ENCODE measurements around the gene RXFP4. TPM values are rescaled to one million over a fixed set of nuclear protein-coding genes. Genes with fewer than 3 reads are reported as not detected.
A peak's percentile ranks its signal among the peaks of the same experiment; 100 is the strongest.
"Not testable (repeated sequence)": the region's sequence is repeated elsewhere in the genome, so short reads cannot be mapped to it uniquely, and the experiment has no call there.

Gene RXFP4
- not detected for total RNA-seq

- ATAC-seq (replicated peaks): no peak
- Mint-ChIP-seq H3K36me3 (ENCODE audit: low read depth) (peaks cover 10% of the 10 kb centered on the region), H3K4me3 (peak within 1 kb of the TSS; percentile 27), H3K27ac (peak within 1 kb of the TSS; percentile 83), H3K4me1 (peaks cover 34% of the 10 kb centered on the region), H3K9me3 (no peaks in the 10 kb centered on the region), H3K27me3 (no peaks in the 10 kb centered on the region)
Observed at GRCh38 chr1:155940993-155941844, at the start of gene RXFP4. RXFP4 (plus strand) TSS chr1:155941638; CDS start chr1:155941710, 72 bp downstream.

GRCh38 chr1:155892796-155893195 lies 48.6 kb upstream of the RXFP4 start:
- Mint-ChIP-seq H3K27ac (peak overlapping the region; percentile 89), H3K36me3 (ENCODE audit: low read depth) (peaks cover 29% of the 10 kb centered on the region), H3K9me3 (no peaks in the 10 kb centered on the region), H3K4me3 (peak overlapping the region; percentile 61), H3K27me3 (no peaks in the 10 kb centered on the region), H3K4me1 (peaks cover 7% of the 10 kb centered on the region)
- ATAC-seq (replicated peaks): no peak

GRCh38 chr1:155893389-155894142 lies 47.9 kb upstream of the RXFP4 start:
- H3K4me3 Mint-ChIP-seq: peak overlapping the region; percentile 61
- no peaks in the 10 kb centered on the region for H3K9me3 Mint-ChIP-seq
- peak overlapping the region; percentile 89 for H3K27ac Mint-ChIP-seq
- ATAC-seq (replicated peaks): peak; percentile 94
- H3K4me1 Mint-ChIP-seq: peaks cover 7% of the 10 kb centered on the region
- peaks cover 34% of the 10 kb centered on the region for H3K36me3 Mint-ChIP-seq (ENCODE audit: low read depth)
- no peaks in the 10 kb centered on the region for H3K27me3 Mint-ChIP-seq

DNA sequence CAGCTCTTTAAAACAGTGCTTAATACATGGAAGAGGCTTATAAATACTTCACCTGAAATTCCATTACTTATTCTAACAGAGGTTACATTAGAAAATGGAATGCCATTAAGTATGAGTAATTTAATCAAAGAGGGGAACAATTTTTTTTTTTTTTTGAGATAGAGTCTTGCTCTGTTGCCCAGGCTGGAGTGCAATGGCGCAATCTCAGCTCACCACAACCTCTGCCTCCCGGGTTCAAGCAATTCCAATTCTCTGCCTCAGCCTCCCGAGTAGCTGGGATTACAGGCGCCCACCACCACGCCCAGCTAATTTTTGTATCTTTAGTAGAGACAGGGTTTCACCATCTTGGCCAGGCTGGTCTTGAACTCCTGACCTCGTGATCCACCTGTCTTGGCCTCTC lies 45.8 kb upstream of the RXFP4 start:
- H3K27me3 Mint-ChIP-seq; H3K9me3 Mint-ChIP-seq; H3K4me3 Mint-ChIP-seq; H3K27ac Mint-ChIP-seq; H3K4me1 Mint-ChIP-seq; ATAC-seq (replicated peaks): not testable (repeated sequence)
- H3K36me3 Mint-ChIP-seq (ENCODE audit: low read depth): peaks cover 54% of the 10 kb centered on the region

- not testable (repeated sequence) for H3K27me3 Mint-ChIP-seq; H3K9me3 Mint-ChIP-seq; H3K27ac Mint-ChIP-seq; H3K4me1 Mint-ChIP-seq; H3K4me3 Mint-ChIP-seq; ATAC-seq (replicated peaks)
- peaks cover 63% of the 10 kb centered on the region for H3K36me3 Mint-ChIP-seq (ENCODE audit: low read depth)
Observed at GRCh38 chr1:155896476-155896875, 45.0 kb upstream of the RXFP4 start.

DNA sequence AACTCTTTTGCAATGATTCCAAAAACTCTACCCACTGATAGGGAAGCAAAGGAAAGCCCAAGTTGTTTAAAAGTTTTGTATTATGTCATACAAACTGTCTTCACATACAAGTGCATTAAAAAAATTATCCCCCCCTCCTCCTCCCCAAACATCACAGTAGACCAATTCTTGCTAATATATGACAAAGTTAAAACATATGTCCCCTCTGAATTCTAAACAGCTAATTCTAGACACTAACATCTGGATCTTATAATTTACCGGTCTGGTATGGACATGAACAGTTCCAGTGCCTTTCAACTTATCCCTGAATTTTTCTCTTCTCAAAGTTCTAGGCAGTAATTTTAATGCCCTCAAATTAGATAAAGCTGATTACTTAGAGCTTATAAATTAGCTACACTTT lies 43.7 kb upstream of the RXFP4 start:
- Mint-ChIP-seq H3K4me1 (peaks cover 7% of the 10 kb centered on the region), H3K9me3 (no peaks in the 10 kb centered on the region), H3K27me3 (no peaks in the 10 kb centered on the region), H3K27ac (no peak overlapping the region), H3K36me3 (ENCODE audit: low read depth) (peaks cover 75% of the 10 kb centered on the region), H3K4me3 (no peak overlapping the region)
- ATAC-seq (replicated peaks): no peak

DNA sequence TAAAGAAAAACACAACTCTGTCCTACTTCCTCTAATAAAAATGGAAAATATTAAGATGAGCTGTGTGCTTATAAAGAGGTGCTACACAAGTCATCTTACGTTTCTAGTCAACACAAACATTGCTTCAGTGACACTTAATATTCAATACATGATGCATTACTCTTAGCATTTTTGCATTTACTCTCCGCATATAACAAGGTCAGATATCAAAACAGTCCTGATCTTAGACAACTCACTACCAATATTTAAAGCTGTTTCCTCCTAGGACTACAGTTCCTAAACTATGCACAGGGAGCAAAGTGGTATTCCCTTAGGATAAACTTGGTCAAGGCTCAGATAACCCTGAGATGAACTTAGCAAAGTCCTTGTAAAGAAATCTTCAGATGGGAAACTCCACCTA lies 42.5 kb upstream of the RXFP4 start:
- ATAC-seq (replicated peaks): no peak
- Mint-ChIP-seq H3K4me1 (no peaks in the 10 kb centered on the region), H3K27ac (no peak overlapping the region), H3K27me3 (no peaks in the 10 kb centered on the region), H3K36me3 (ENCODE audit: low read depth) (peaks cover 87% of the 10 kb centered on the region), H3K9me3 (no peaks in the 10 kb centered on the region), H3K4me3 (no peak overlapping the region)

DNA sequence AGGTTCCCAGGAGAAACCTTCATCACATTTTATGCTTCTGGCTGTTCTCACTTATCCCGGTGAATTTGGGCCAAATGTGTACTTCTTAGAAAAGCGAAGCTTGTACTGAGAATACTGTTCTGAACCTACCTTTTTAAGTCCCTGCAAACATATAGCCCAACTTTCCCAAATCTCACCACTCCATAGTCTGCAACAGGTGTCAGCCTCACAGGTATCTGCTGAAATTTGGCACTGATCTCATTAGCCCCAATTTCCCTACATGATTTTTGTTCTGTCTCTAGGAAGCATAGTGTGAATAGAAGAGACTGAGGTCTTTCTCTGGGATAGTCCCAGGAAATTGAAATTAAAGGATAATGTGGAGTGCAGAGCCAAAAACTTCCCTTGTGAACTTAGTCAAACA lies 41.8 kb upstream of the RXFP4 start:
- Mint-ChIP-seq H3K27ac (no peak overlapping the region), H3K9me3 (no peaks in the 10 kb centered on the region), H3K36me3 (ENCODE audit: low read depth) (peaks cover 95% of the 10 kb centered on the region), H3K4me1 (peaks cover 4% of the 10 kb centered on the region), H3K27me3 (no peaks in the 10 kb centered on the region), H3K4me3 (no peak overlapping the region)
- no peak for ATAC-seq (replicated peaks)

DNA sequence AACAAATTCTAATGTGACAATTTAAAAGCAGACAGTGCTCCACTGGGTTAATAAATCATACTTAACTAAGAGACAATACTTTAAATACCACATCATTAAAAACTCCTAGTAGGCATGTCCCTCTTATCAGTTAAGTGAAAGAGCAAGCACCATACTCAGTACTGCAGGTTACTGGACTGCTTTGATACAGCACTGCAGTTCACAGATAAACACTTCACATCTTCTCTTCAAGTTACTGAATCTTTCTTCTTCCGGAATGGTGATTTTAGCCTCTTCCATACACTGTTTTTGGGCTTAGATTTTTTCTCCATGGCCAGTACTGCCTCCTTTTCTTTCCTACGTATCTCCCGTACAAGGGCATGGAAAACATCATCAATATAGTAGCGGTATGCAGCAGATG lies 41.3 kb upstream of the RXFP4 start:
- peaks cover 100% of the 10 kb centered on the region for H3K36me3 Mint-ChIP-seq (ENCODE audit: low read depth)
- no peaks in the 10 kb centered on the region for H3K9me3 Mint-ChIP-seq
- ATAC-seq (replicated peaks): no peak
- H3K4me1 Mint-ChIP-seq: peaks cover 5% of the 10 kb centered on the region
- H3K4me3 Mint-ChIP-seq: no peak overlapping the region
- H3K27me3 Mint-ChIP-seq: no peaks in the 10 kb centered on the region
- H3K27ac Mint-ChIP-seq: no peak overlapping the region

DNA sequence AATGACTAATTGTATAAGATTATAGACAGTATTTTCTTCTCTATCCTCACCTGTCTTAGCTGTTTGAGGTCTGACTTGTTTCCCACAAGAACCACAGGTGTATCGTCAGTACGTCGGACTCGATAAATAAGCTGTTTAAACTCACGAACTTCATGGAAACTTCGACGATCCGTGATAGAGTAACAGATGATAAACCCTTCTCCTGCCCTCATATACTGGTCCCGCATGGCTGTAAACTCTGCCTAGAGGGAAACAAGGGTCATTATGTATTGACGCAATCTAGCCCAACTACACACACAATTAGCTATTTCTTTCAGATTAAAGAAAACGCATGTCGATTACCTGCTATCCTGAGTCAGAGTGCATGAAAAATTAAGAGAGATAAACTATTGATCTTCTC lies 37.2 kb upstream of the RXFP4 start:
- Mint-ChIP-seq H3K27me3 (no peaks in the 10 kb centered on the region), H3K36me3 (ENCODE audit: low read depth) (peaks cover 62% of the 10 kb centered on the region), H3K4me3 (no peak overlapping the region), H3K27ac (no peak overlapping the region), H3K9me3 (no peaks in the 10 kb centered on the region), H3K4me1 (peaks cover 5% of the 10 kb centered on the region)
- ATAC-seq (replicated peaks): no peak

- Mint-ChIP-seq H3K27me3 (no peaks in the 10 kb centered on the region), H3K27ac (peak overlapping the region; percentile 97), H3K4me3 (peak overlapping the region; percentile 98), H3K36me3 (ENCODE audit: low read depth) (peaks cover 6% of the 10 kb centered on the region), H3K9me3 (no peaks in the 10 kb centered on the region), H3K4me1 (peaks cover 20% of the 10 kb centered on the region)
- no peak for ATAC-seq (replicated peaks)
Observed at GRCh38 chr1:155909894-155910293, 31.5 kb upstream of the RXFP4 start.

GRCh38 chr1:155910621-155911121 lies 30.8 kb upstream of the RXFP4 start:
- peak; percentile 20 for ATAC-seq (replicated peaks)
- H3K27me3 Mint-ChIP-seq: no peaks in the 10 kb centered on the region
- H3K36me3 Mint-ChIP-seq (ENCODE audit: low read depth): no peaks in the 10 kb centered on the region
- peak overlapping the region; percentile 97 for H3K27ac Mint-ChIP-seq
- peak overlapping the region; percentile 98 for H3K4me3 Mint-ChIP-seq
- peaks cover 20% of the 10 kb centered on the region for H3K4me1 Mint-ChIP-seq
- no peaks in the 10 kb centered on the region for H3K9me3 Mint-ChIP-seq

DNA sequence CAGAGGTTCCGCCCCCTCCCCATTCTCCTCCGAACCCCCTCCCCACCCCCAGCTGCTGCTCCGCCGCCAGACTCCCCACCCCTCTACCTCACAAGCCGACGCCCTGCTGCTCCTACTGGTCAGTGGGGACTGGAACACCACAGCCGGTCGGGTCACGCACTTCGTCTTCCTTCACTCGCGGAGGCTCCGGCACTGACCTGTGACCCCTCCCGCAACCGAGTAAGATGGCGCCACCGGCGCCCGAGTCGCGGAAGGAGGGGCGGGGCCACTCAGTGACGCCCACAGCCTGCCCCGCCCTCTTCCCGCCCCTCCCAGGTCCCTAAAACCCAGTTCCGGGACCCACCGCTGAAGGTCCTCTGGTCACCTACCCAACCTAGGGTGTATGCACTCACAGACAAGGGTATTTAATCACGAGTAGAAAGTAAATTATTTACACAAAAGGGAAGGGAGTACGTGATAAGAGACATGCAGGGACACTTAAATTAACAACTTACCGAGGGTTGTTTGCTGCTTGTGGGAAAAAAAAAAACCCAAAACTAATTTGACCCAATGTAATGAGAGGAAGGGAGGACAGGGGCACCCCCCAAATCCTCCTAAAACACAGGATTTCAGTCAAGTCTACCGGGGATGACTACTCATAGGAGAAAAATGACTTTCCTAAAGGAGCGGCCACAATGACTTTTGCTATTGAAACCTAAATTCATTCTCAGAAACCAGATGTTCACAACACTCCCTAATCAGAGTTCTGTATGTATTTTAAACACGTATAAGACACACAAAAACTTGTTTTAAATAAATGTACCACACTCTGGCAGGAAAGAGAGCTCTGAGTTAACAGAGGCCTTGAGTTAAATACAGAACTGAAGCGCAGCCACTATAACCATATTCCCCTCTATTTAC lies 30.0 kb upstream of the RXFP4 start, which contains the start of gene RIT1:
TSS of gene RIT1 (minus strand) at position 194 of the 900 bp plus-strand sequence. CDS start 588 bp downstream, outside the sequence.
- Mint-ChIP-seq H3K27me3 (no peaks in the 10 kb centered on the region), H3K36me3 (ENCODE audit: low read depth) (no peaks in the 10 kb centered on the region), H3K4me1 (peaks cover 20% of the 10 kb centered on the region), H3K4me3 (peak within 1 kb of the TSS; percentile 98), H3K27ac (peak within 1 kb of the TSS; percentile 97), H3K9me3 (no peaks in the 10 kb centered on the region)
- peak; percentile 86 for ATAC-seq (replicated peaks)

DNA sequence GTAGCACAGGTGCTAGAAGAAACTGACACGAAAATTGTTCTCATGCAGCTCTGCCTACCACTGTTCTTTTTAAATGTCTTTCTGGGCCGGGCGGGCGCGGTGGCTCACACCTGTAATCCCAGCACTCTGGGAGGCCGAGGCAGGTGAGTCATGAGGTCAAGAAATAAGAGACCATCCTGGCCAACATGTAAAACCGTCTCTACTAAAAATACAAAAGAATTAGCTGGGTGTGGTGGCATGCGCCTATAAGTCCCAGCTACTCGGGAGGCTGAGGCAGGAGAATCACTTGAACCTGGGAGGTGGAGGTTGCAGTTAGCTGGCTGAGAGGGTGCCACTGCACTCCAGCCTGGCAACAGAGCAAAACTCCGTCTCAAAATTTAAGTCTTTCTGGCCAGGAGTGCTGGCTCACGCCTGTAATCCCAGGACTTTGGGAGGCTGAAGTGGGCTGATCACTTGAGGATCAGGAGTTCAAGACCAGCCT lies 29.3 kb upstream of the RXFP4 start:
- Mint-ChIP-seq H3K27me3 (no peaks in the 10 kb centered on the region), H3K4me3 (peak overlapping the region; percentile 98), H3K27ac (peak overlapping the region; percentile 97), H3K9me3 (no peaks in the 10 kb centered on the region), H3K4me1 (peaks cover 20% of the 10 kb centered on the region), H3K36me3 (ENCODE audit: low read depth) (no peaks in the 10 kb centered on the region)
- ATAC-seq (replicated peaks): no peak
